Measurements from ENCODE around the gene KRTAP25-1. TPM values are rescaled to one million over a fixed set of nuclear protein-coding genes. Genes with fewer than 3 reads are reported as not detected.

Gene KRTAP25-1
- total and polyA plus RNA-seq, 2 of the 4 experiments (the other 2 are of a cell fraction) = not detected

- H3K23ac ChIP-seq (ENCODE audit: low read depth, low read length) = no peak overlapping the region
- ATAC-seq (ENCODE audit: low read depth) (no peak), DNase-seq (no peak)
- H4K8ac ChIP-seq (ENCODE audit: low read depth in 2 of 2, low read length in 2 of 2) = no peak overlapping the region
- no peak overlapping the region for H3K56ac ChIP-seq (ENCODE audit: extremely low read depth, insufficient read depth, low read length)
- H3K79me1 ChIP-seq (ENCODE audit: low read depth in 1 of 2, low read length in 2 of 2) = no peaks in the 10 kb centered on the region
- no peak overlapping the region for H2BK120ac ChIP-seq (ENCODE audit: low read depth, low read length)
- H3K36me3 ChIP-seq (ENCODE audit: control insufficient read depth, insufficient read depth, low read length) = no peaks in the 10 kb centered on the region
- H3K18ac ChIP-seq (ENCODE audit: low read depth, low read length) = no peak overlapping the region
- no peak overlapping the region for H2AK9ac ChIP-seq (replicated peaks; ENCODE audit: low read depth, low read length, poor library complexity)
- H4K5ac ChIP-seq (ENCODE audit: low read depth, low read length) = no peak overlapping the region
- H4K91ac ChIP-seq (ENCODE audit: insufficient read depth, low read depth, low read length) = no peak overlapping the region
- 92% methylated on average over 6 of the region's 9 CpGs; no CpG with 5 or more reads in 1 of the 2 experiments for WGBS, 2 experiments (ENCODE audit: extremely low coverage in 2 of 2, insufficient read length in 1 of 2)
- H3K9ac ChIP-seq (ENCODE audit: low read depth, low read length) = no peak overlapping the region
- no peak overlapping the region for H3K4ac ChIP-seq (ENCODE audit: low read depth, low read length)
- no TSS peak for BruUV-seq (replicated peaks)
- intact Hi-C loops (cut with micrococcal nuclease) (no loop called here), dilution Hi-C loops (cut with HindIII; ENCODE audit: low sequenced_read_pairs, unreplicated experiment) (no loop called here), in situ Hi-C loops (cut with MboI; ENCODE audit: low sequenced_read_pairs) (no loop called here)
- ChIA-PET CTCF (no interaction called here), POLR2A (ENCODE audit: unreplicated experiment) (no interaction called here)
- H2BK20ac ChIP-seq (ENCODE audit: low read depth, low read length) = no peak overlapping the region
- no peaks in the 10 kb centered on the region for H3K9me1 ChIP-seq (ENCODE audit: insufficient read depth, low read length)
- no peak overlapping the region for H3K14ac ChIP-seq (replicated peaks; ENCODE audit: low read depth, low read length)
- H3K27ac ChIP-seq (ENCODE audit: insufficient read depth, low read length) = no peak overlapping the region
- no peak overlapping the region for H2AK5ac ChIP-seq (ENCODE audit: low read depth, low read length)
- peaks cover 2% of the 10 kb centered on the region for H3K9me3 ChIP-seq (ENCODE audit: control insufficient read depth, insufficient read depth, low read length)
- H3K27me3 ChIP-seq (ENCODE audit: control insufficient read depth, insufficient read depth, low read length) = no peaks in the 10 kb centered on the region
- no peaks in the 10 kb centered on the region for H3K4me1 ChIP-seq (ENCODE audit: control insufficient read depth, insufficient read depth, low read length)
- H3K4me3 ChIP-seq (ENCODE audit: insufficient read depth, low read depth, low read length) = no peak overlapping the region
- no peak overlapping the region for H2AFZ ChIP-seq (replicated peaks; ENCODE audit: low read length, poor library complexity)
- TF ChIP-seq MAFK (IDR thresholded peaks at IDR 0.05; ENCODE audit: low read depth, low read length) (no peak), SMC3 (IDR thresholded peaks at IDR 0.05; ENCODE audit: low read depth, low read length) (no peak), ELK1 (IDR thresholded peaks at IDR 0.05; ENCODE audit: borderline replicate concordance, low read depth, low read length) (no peak), RCOR1 (IDR thresholded peaks at IDR 0.05; ENCODE audit: insufficient replicate concordance, low read length) (no peak)
- no peaks in the 10 kb centered on the region for H4K20me1 ChIP-seq (ENCODE audit: insufficient read depth, low read length)
- H3K4me2 ChIP-seq (ENCODE audit: low read depth, low read length) = no peak overlapping the region
- H2BK5ac ChIP-seq (ENCODE audit: low read depth, low read length, poor library complexity, severe bottlenecking) = no peak overlapping the region
- H2BK15ac ChIP-seq (ENCODE audit: low read depth, low read length) = no peak overlapping the region
These were observed 40.5 kb downstream of the KRTAP25-1 start for GRCh38 chr21:30248844-30249243.

Data from IMR-90 (cell line).